ENCODE results near the gene TPRN. TPM values are rescaled to one million over a fixed set of nuclear protein-coding genes. Genes with fewer than 3 reads are reported as not detected.

TPRN gene
- total and polyA plus RNA-seq, 5 donors from 2014 or later, result 0.27 to 5.9 (median 0.46) TPM

- H3K27ac ChIP-seq (ENCODE audit: insufficient read depth, low read length, poor library complexity, severe bottlenecking), result no peak overlapping the region
- H3K9me3 Mint-ChIP-seq, result peaks cover 0 to 2% (median 0%) of the 10 kb centered on the region in 7 donors
- H3K36me3 Mint-ChIP-seq, result peaks cover 12% of the 10 kb centered on the region
These were observed 17.7 kb downstream of the TPRN start for GRCh38 chr9:137182836-137183235.

DNA sequence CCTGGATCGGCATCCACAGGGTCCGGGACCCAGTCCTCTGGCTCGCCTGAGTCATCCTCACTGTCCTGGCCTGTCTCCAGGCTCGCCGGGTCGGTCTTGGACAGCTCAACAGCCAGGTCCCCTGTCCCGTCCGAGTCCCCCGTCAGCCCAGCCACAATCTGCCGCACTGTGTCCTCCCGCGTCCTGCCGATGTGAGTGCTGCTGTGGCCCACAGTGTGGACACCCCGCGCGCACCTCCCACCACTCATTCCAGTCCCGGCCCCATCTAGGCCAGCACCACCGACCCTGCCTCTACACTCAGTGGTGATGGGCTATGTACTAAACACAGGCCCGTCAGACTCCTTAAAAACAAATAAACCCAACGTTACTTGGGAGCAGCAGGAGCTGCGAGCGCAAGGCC, 18.9 kb downstream of the TPRN start:
- Mint-ChIP-seq H3K27me3 (peaks cover under 1% of the 10 kb centered on the region), H3K9me3 (peaks cover 0 to 2% (median 0%) of the 10 kb centered on the region in 7 donors), H3K27ac (no peak overlapping the region), H3K36me3 (peaks cover 17% of the 10 kb centered on the region), H3K4me1 (peaks cover 0 to 20% (median 5%) of the 10 kb centered on the region in 4 donors), H3K4me3 (no peak overlapping the region)
- H3K9me3 ChIP-seq (ENCODE audit: control insufficient read depth in 2 of 2, low read length in 2 of 2), result no peaks in the 10 kb centered on the region
- H3K4me3 ChIP-seq (ENCODE audit: low read depth, low read length), result no peak overlapping the region
- H3K27me3 ChIP-seq (ENCODE audit: control insufficient read depth, insufficient read depth, low read length), result no peaks in the 10 kb centered on the region
- H3K36me3 ChIP-seq (ENCODE audit: control insufficient read depth, insufficient read depth, low read length), result peaks cover 49% of the 10 kb centered on the region
- H3K4me1 ChIP-seq (ENCODE audit: control insufficient read depth, insufficient read depth, low read length, poor library complexity, severe bottlenecking), result peaks cover 10% of the 10 kb centered on the region
- DNase-seq (no peak), ATAC-seq (ENCODE audit: low read depth in 2 of 2) (no peak)
- no peak overlapping the region for H3K27ac ChIP-seq (ENCODE audit: insufficient read depth, low read length, poor library complexity, severe bottlenecking)

More at GRCh38 chr9:137182836-137183235, 17.7 kb downstream of the TPRN start:
- peaks cover 49% of the 10 kb centered on the region for H3K36me3 ChIP-seq (ENCODE audit: control insufficient read depth, insufficient read depth, low read length)
- H3K27me3 Mint-ChIP-seq, result no peaks in the 10 kb centered on the region
- H3K9me3 ChIP-seq (ENCODE audit: control insufficient read depth in 2 of 2, low read length in 2 of 2), result no peaks in the 10 kb centered on the region
- DNase-seq (no peak), ATAC-seq (ENCODE audit: low read depth in 2 of 2) (no peak)
- no peak overlapping the region for H3K4me3 ChIP-seq (ENCODE audit: low read depth, low read length)
- H3K4me1 Mint-ChIP-seq, result peaks cover 0 to 31% (median 13%) of the 10 kb centered on the region in 4 donors
- H3K4me3 Mint-ChIP-seq, result peak overlapping the region in 1 of 4 donors; percentile 78
- H3K4me1 ChIP-seq (ENCODE audit: control insufficient read depth, insufficient read depth, low read length, poor library complexity, severe bottlenecking), result peaks cover 21% of the 10 kb centered on the region
- H3K27ac Mint-ChIP-seq, result no peak overlapping the region
- H3K27me3 ChIP-seq (ENCODE audit: control insufficient read depth, insufficient read depth, low read length), result no peaks in the 10 kb centered on the region

DNA sequence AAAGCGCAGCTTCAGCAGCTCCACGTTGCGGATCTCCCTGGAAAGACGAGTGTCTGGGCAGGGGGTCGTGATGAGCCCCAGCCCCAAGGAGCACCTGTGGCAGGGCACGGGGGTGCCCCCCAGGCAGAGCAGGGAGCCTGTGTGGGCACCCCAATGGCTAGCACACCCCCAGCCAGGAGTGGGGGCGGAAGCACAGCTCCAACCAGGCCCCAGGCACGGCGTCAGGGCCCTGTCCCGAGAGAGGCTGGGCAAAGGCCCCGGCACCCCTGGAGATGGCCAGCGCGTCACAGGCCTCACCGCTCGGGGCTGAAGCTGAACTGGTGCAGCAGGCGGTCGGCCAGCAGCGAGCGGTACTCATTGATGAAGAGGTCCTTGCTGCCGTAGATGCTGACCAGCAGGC, 20.1 kb downstream of the TPRN start:
- Histone ChIP-seq H3K27me3 (ENCODE audit: control insufficient read depth, insufficient read depth, low read length) (no peaks in the 10 kb centered on the region), H3K4me1 (ENCODE audit: control insufficient read depth, insufficient read depth, low read length, poor library complexity, severe bottlenecking) (no peaks in the 10 kb centered on the region), H3K9me3 (ENCODE audit: control insufficient read depth in 2 of 2, low read length in 2 of 2) (no peaks in the 10 kb centered on the region), H3K27ac (ENCODE audit: insufficient read depth, low read length, poor library complexity, severe bottlenecking) (no peak overlapping the region), H3K36me3 (ENCODE audit: control insufficient read depth, insufficient read depth, low read length) (peaks cover 44% of the 10 kb centered on the region), H3K4me3 (ENCODE audit: low read depth, low read length) (no peak overlapping the region)
- Mint-ChIP-seq H3K27me3 (peaks cover 4% of the 10 kb centered on the region), H3K36me3 (peaks cover 17% of the 10 kb centered on the region), H3K4me1 (peaks cover 0 to 15% (median 0%) of the 10 kb centered on the region in 4 donors), H3K4me3 (no peak overlapping the region), H3K27ac (no peak overlapping the region), H3K9me3 (peaks cover 0 to 2% (median 0%) of the 10 kb centered on the region in 7 donors)
- no peak for ATAC-seq (ENCODE audit: low read depth in 2 of 2)
- no peak for DNase-seq

GRCh38 chr9:137179761-137180160, 20.8 kb downstream of the TPRN start:
- ATAC-seq (ENCODE audit: low read depth in 2 of 2) (no peak), DNase-seq (no peak)
- Mint-ChIP-seq H3K27ac (no peak overlapping the region), H3K36me3 (peaks cover 17% of the 10 kb centered on the region), H3K4me1 (peaks cover 0 to 13% (median 0%) of the 10 kb centered on the region in 4 donors), H3K9me3 (peaks cover 0 to 2% (median 0%) of the 10 kb centered on the region in 7 donors), H3K27me3 (peaks cover 4% of the 10 kb centered on the region), H3K4me3 (no peak overlapping the region)
- no peak overlapping the region for H3K27ac ChIP-seq (ENCODE audit: insufficient read depth, low read length, poor library complexity, severe bottlenecking)
- no peak overlapping the region for H3K4me3 ChIP-seq (ENCODE audit: low read depth, low read length)
- peaks cover 3% of the 10 kb centered on the region for H3K4me1 ChIP-seq (ENCODE audit: control insufficient read depth, insufficient read depth, low read length, poor library complexity, severe bottlenecking)
- H3K36me3 ChIP-seq (ENCODE audit: control insufficient read depth, insufficient read depth, low read length), result peaks cover 43% of the 10 kb centered on the region
- H3K9me3 ChIP-seq (ENCODE audit: control insufficient read depth in 2 of 2, low read length in 2 of 2), result no peaks in the 10 kb centered on the region
- H3K27me3 ChIP-seq (ENCODE audit: control insufficient read depth, insufficient read depth, low read length), result no peaks in the 10 kb centered on the region

DNA sequence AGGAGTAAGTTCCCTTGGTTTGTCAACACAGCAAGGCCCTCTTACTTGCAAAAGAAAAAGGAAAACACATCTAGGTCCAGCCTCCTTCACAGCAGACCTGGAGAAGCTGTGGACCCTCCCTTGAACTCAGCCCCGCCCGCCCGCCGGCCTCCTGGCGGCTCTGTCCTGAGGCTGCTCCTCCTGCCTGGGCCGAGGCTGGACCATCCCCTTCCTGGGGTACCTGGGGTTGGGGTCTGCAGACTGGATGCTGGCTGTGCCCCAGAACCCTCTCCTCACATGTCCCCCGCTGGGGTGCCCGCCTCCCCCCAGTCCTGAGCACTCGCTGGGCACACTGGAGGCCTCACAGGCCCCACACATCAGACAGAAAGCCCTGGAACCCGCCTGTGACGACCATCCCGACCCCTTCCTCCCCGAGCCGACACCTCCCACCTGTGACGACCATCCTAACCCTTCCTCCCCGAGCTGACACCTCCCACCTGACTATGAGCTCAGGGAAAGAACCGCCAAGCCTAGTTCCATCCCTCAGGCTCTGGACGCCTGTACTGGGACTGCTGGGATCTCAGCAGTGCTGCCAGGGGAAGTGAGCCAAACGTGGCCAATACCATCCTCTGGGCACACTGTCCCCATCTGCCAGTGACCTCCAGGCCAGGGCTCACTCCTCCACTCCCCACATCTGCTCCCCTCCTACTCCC, 21.5 kb downstream of the TPRN start:
- peaks cover 4% of the 10 kb centered on the region for H3K27me3 Mint-ChIP-seq
- peaks cover 0 to 2% (median 0%) of the 10 kb centered on the region in 7 donors for H3K9me3 Mint-ChIP-seq
- Histone ChIP-seq H3K4me1 (ENCODE audit: control insufficient read depth, insufficient read depth, low read length, poor library complexity, severe bottlenecking) (peaks cover 8% of the 10 kb centered on the region), H3K27ac (ENCODE audit: insufficient read depth, low read length, poor library complexity, severe bottlenecking) (no peak overlapping the region), H3K27me3 (ENCODE audit: control insufficient read depth, insufficient read depth, low read length) (no peaks in the 10 kb centered on the region), H3K9me3 (ENCODE audit: control insufficient read depth in 2 of 2, low read length in 2 of 2) (no peaks in the 10 kb centered on the region), H3K4me3 (ENCODE audit: low read depth, low read length) (no peak overlapping the region), H3K36me3 (ENCODE audit: control insufficient read depth, insufficient read depth, low read length) (peaks cover 40% of the 10 kb centered on the region)
- H3K27ac Mint-ChIP-seq, result peak overlapping the region in 1 of 3 donors; percentile 52
- peaks cover 14% of the 10 kb centered on the region for H3K36me3 Mint-ChIP-seq
- H3K4me1 Mint-ChIP-seq, result peaks cover 0 to 8% (median 0%) of the 10 kb centered on the region in 4 donors
- peak overlapping the region in 1 of 4 donors; percentile 13 for H3K4me3 Mint-ChIP-seq
- DNase-seq (no peak), ATAC-seq (ENCODE audit: low read depth in 2 of 2) (no peak)

GRCh38 chr9:137178201-137178938, 22.2 kb downstream of the TPRN start:
- no peak for ATAC-seq (ENCODE audit: low read depth in 2 of 2)
- no peak overlapping the region for H3K27ac Mint-ChIP-seq

GRCh38 chr9:137176302-137177182, 24.0 kb downstream of the TPRN start:
- Histone ChIP-seq H3K27ac (ENCODE audit: insufficient read depth, low read length, poor library complexity, severe bottlenecking) (no peak overlapping the region), H3K36me3 (ENCODE audit: control insufficient read depth, insufficient read depth, low read length) (peaks cover 20% of the 10 kb centered on the region), H3K4me3 (ENCODE audit: low read depth, low read length) (no peak overlapping the region), H3K27me3 (ENCODE audit: control insufficient read depth, insufficient read depth, low read length) (no peaks in the 10 kb centered on the region), H3K9me3 (ENCODE audit: control insufficient read depth in 2 of 2, low read length in 2 of 2) (no peaks in the 10 kb centered on the region), H3K4me1 (ENCODE audit: control insufficient read depth, insufficient read depth, low read length, poor library complexity, severe bottlenecking) (peaks cover 8% of the 10 kb centered on the region)
- Mint-ChIP-seq H3K27ac (peak overlapping the region in 2 of 3 donors; percentile 9 to 64), H3K27me3 (peaks cover 4% of the 10 kb centered on the region), H3K9me3 (no peaks in the 10 kb centered on the region), H3K4me1 (peaks cover 0 to 9% (median 0%) of the 10 kb centered on the region in 4 donors), H3K36me3 (peaks cover 9% of the 10 kb centered on the region), H3K4me3 (peak overlapping the region in 2 of 4 donors; percentile 41 to 83)
- ATAC-seq (ENCODE audit: low read depth in 2 of 2) (peak; percentile 51 to 56), DNase-seq (peak in 1 of 3 donors; percentile 40)

More at GRCh38 chr9:137178201-137178938, 22.2 kb downstream of the TPRN start:
- Histone ChIP-seq H3K9me3 (ENCODE audit: control insufficient read depth in 2 of 2, low read length in 2 of 2) (no peaks in the 10 kb centered on the region), H3K4me3 (ENCODE audit: low read depth, low read length) (no peak overlapping the region), H3K27me3 (ENCODE audit: control insufficient read depth, insufficient read depth, low read length) (no peaks in the 10 kb centered on the region), H3K36me3 (ENCODE audit: control insufficient read depth, insufficient read depth, low read length) (peaks cover 33% of the 10 kb centered on the region), H3K4me1 (ENCODE audit: control insufficient read depth, insufficient read depth, low read length, poor library complexity, severe bottlenecking) (peaks cover 8% of the 10 kb centered on the region), H3K27ac (ENCODE audit: insufficient read depth, low read length, poor library complexity, severe bottlenecking) (no peak overlapping the region)
- Mint-ChIP-seq H3K9me3 (no peaks in the 10 kb centered on the region), H3K27me3 (peaks cover 4% of the 10 kb centered on the region), H3K4me3 (no peak overlapping the region), H3K36me3 (peaks cover 13% of the 10 kb centered on the region), H3K4me1 (peaks cover 0 to 7% (median 0%) of the 10 kb centered on the region in 4 donors)
- DNase-seq, result no peak
